MCF 10A (cell line): Measurements from ENCODE around the gene DIO2. TPM values are rescaled to one million over a fixed set of nuclear protein-coding genes. Genes with fewer than 3 reads are reported as not detected.

Experiments used
- BruUV-seq: library from RNA; stranded (reverse); fragments of 400-500 nt; replicated peaks from 2 replicates; lab custom pipeline; 2021; lab: Mats Ljungman, UMichigan
- CTCF ChIA-PET: fragments of 300-600 bp; sonication (Branson Sonifier 250); formaldehyde crosslinking; extraction: SDS; loops from one replicate; lab custom pipeline; 2021; ENCODE audit warnings: antibody characterized with exemption, inconsistent platforms; lab: Yijun Ruan, JAX
- POLR2A ChIA-PET: fragments of 300-600, 350-650 bp; sonication (Branson Sonifier 250); formaldehyde crosslinking; extraction: SDS; loops from one replicate; lab custom pipeline; 2020; ENCODE audit warnings: antibody characterized with exemption, inconsistent platforms; lab: Yijun Ruan, JAX
- DNase-seq: peaks from one replicate; pipeline ENCODE4 v3.0.0-alpha.2; 2018; ENCODE audit not compliant: unreplicated experiment
- H3K27ac Mint-ChIP-seq: one replicate; pipeline ENCODE4 v1.8.0; 2022; ENCODE audit warnings: mild to moderate bottlenecking, low read depth, mixed read lengths; ENCODE audit not compliant: unreplicated experiment
- H3K27me3 Mint-ChIP-seq: one replicate; pipeline ENCODE4 v1.8.0; 2022; ENCODE audit warnings: mixed read lengths; ENCODE audit not compliant: insufficient read depth, unreplicated experiment
- H3K36me3 Mint-ChIP-seq: one replicate; pipeline ENCODE4 v1.8.0; 2022; ENCODE audit warnings: mild to moderate bottlenecking, moderate library complexity, mixed read lengths; ENCODE audit not compliant: insufficient read depth, unreplicated experiment
- H3K4me1 Mint-ChIP-seq: one replicate; pipeline ENCODE4 v1.8.0; 2022; ENCODE audit warnings: mixed read lengths; ENCODE audit not compliant: insufficient read depth, unreplicated experiment
- H3K4me3 Mint-ChIP-seq: one replicate; pipeline ENCODE4 v1.8.0; 2022; ENCODE audit warnings: mild to moderate bottlenecking, moderate library complexity, mixed read lengths; ENCODE audit not compliant: unreplicated experiment
- H3K9me3 Mint-ChIP-seq: one replicate; pipeline ENCODE4 v1.8.0; 2022; ENCODE audit warnings: mixed read lengths; ENCODE audit not compliant: unreplicated experiment
- CTCF ChIP-seq: fragments of 200-600 bp; IDR thresholded peaks from one replicate; pipeline ENCODE4 v1.8.0; 2022; ENCODE audit warnings: antibody characterized with exemption, mild to moderate bottlenecking; ENCODE audit not compliant: unreplicated experiment
- intact Hi-C: fragments of 100-400 bp; cut with micrococcal nuclease; formaldehyde crosslinking; loops from 2 replicates; pipeline ENCODE4 v1.14.1; 2022
- total RNA-seq: library from RNA; stranded (reverse); gene quantifications from 2 replicates; pipeline ENCODE4 v1.2.3, GENCODE V29; 2022

Gene DIO2
- total RNA-seq, 1 experiment from 2014 or later, result 0.26 TPM

GRCh38 chr14:80188571-80188970, 22.7 kb downstream of the DIO2 start:
- H3K27me3 Mint-ChIP-seq, result no peaks in the 10 kb centered on the region
- DNase-seq, result no peak
- no peak for TF ChIP-seq CTCF
- no peaks in the 10 kb centered on the region for H3K36me3 Mint-ChIP-seq
- BruUV-seq, result no TSS peak
- no peaks in the 10 kb centered on the region for H3K4me1 Mint-ChIP-seq
- intact Hi-C loops, result no loop called here
- ChIA-PET POLR2A (no interaction called here), CTCF (no interaction called here)
- H3K27ac Mint-ChIP-seq, result no peak overlapping the region
- H3K9me3 Mint-ChIP-seq, result no peaks in the 10 kb centered on the region
- H3K4me3 Mint-ChIP-seq, result no peak overlapping the region

- Mint-ChIP-seq H3K27ac (no peak overlapping the region), H3K4me3 (no peak overlapping the region), H3K36me3 (no peaks in the 10 kb centered on the region), H3K27me3 (no peaks in the 10 kb centered on the region), H3K9me3 (no peaks in the 10 kb centered on the region), H3K4me1 (no peaks in the 10 kb centered on the region)
- BruUV-seq, result no TSS peak
- intact Hi-C loops, result no loop called here
- ChIA-PET POLR2A (interaction anchor here (0.6 kb wide), 1 partner anchor 1354 kb away, joined by 3 read pairs; no protein-coding TSS in a partner anchor), CTCF (interaction anchor here (0.8 kb wide), 1 partner anchor 18 kb away, joined by 3 read pairs; no protein-coding TSS in a partner anchor)
- DNase-seq, result no peak
- TF ChIP-seq CTCF, result no peak
Measured at GRCh38 chr14:80186301-80186800, 25.0 kb downstream of the DIO2 start.

GRCh38 chr14:80176893-80177292, 34.4 kb downstream of the DIO2 start:
- Mint-ChIP-seq H3K27ac (no peak overlapping the region), H3K36me3 (no peaks in the 10 kb centered on the region), H3K9me3 (no peaks in the 10 kb centered on the region), H3K4me1 (no peaks in the 10 kb centered on the region), H3K27me3 (peaks cover 7% of the 10 kb centered on the region), H3K4me3 (no peak overlapping the region)
- intact Hi-C loops, result no loop called here
- ChIA-PET POLR2A (no interaction called here), CTCF (no interaction called here)
- no peak for TF ChIP-seq CTCF
- DNase-seq, result no peak
- BruUV-seq, result no TSS peak

- H3K4me1 Mint-ChIP-seq, result no peaks in the 10 kb centered on the region
- H3K27me3 Mint-ChIP-seq, result peaks cover 7% of the 10 kb centered on the region
- no TSS peak for BruUV-seq
- no peak for TF ChIP-seq CTCF
- H3K9me3 Mint-ChIP-seq, result no peaks in the 10 kb centered on the region
- H3K27ac Mint-ChIP-seq, result no peak overlapping the region
- H3K4me3 Mint-ChIP-seq, result no peak overlapping the region
- no peaks in the 10 kb centered on the region for H3K36me3 Mint-ChIP-seq
- ChIA-PET CTCF (interaction anchor here (0.7 kb wide), 1 partner anchor 808 kb away, joined by 3 read pairs; no protein-coding TSS in a partner anchor), POLR2A (no interaction called here)
- intact Hi-C loops, result no loop called here
- DNase-seq, result no peak
Measured at GRCh38 chr14:80172375-80173051, 38.8 kb downstream of the DIO2 start.
